ENCODE results near the gene DMBX1. TPM values are rescaled to one million over a fixed set of nuclear protein-coding genes. Genes with fewer than 3 reads are reported as not detected.

DMBX1 gene
- total RNA-seq, 2 experiments from 2014 or later: 0.10 to 0.12 TPM

DNA sequence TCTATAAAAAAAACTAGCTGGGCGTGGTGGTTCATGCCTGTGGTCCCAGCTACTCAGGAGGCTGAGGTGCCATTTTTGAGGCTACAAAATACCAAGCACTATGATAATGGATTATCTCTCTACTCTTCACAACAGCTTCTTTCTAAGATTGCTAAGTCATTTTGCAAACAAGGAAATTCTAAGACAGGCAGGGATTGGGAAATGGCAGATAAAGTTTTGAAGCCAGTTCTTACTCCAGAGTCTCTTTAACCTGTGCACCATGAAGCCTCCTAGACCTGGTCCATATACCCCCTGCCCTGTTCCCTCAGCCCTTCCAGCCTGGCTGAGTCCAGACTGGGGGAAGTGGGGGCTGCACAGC lies 39.5 kb upstream of the DMBX1 start:
- Mint-ChIP-seq H3K27ac (no peak overlapping the region), H3K4me3 (no peak overlapping the region), H3K9me3 (no peaks in the 10 kb centered on the region), H3K27me3 (peaks cover 53% of the 10 kb centered on the region), H3K36me3 (no peaks in the 10 kb centered on the region), H3K4me1 (ENCODE audit: low read depth) (peaks cover 16% of the 10 kb centered on the region)
- ChIA-PET POLR2A (interaction anchor here (0.6 kb wide), 1 partner anchor 48 kb away, joined by 3 read pairs; no protein-coding TSS in a partner anchor), CTCF (interaction anchor here (1.0 to 10.0 kb wide), 4 partner anchors 11 to 96 kb away, joined by 3 to 250 read pairs (median 7); a partner anchor contains a TSS)
- intact Hi-C loops (cut with micrococcal nuclease): no loop called here
- no peak for DNase-seq

DNA sequence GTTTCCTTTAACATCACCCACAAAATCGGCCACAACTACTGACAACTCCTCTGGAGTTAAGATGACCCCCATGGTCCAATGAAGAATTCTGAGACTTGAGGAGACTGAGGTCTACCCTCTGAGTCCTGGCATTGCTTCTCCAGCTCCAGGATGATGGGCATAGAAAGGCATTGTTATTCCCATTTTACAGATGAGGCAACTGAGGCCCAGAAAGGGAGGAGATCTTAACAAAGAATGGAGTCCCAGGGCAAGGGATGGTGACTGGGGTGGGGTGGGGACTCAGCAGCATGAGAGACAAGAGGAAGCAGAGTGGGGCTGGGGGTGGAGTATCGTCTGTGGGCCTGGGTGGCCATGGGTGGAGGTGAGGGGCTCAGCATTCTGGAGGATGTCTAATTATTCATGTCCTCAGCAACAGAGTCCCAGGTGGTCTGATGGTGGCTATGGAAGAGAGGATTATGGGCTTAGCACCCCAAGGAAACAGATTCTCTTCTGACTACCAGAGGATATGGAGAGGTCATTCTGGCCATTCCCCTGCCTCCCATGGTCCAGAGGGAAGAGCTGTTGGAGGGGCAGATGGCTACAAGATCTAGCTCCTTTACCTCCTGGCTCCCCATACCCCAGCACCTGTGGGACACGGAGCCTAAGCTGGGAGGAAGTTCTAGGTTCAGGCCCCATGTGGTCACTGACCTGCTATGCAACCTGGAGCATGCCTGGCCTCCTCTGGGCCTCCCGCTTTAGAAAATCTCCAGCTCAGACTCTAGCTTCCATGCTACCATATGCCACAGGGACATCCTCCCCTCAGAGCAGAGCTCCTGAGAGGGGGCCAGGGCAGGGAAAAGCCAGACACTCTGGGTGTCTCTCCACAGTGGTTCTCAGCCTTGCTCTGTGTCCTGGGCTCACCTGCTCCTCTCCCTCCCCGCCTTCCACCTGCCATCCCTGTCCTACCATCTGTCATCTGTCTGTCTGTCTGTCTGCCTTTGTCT lies 37.4 kb upstream of the DMBX1 start:
- Mint-ChIP-seq H3K4me1 (ENCODE audit: low read depth) (peaks cover 13% of the 10 kb centered on the region), H3K36me3 (no peaks in the 10 kb centered on the region), H3K27ac (no peak overlapping the region), H3K27me3 (peaks cover 45% of the 10 kb centered on the region), H3K9me3 (no peaks in the 10 kb centered on the region), H3K4me3 (no peak overlapping the region)
- CTCF ChIA-PET: interaction anchor here (2.6 to 10.0 kb wide), 3 partner anchors 10 to 78 kb away, joined by 10 to 250 read pairs (median 12); a partner anchor contains a TSS
- no peak for DNase-seq
- intact Hi-C loops (cut with micrococcal nuclease): no loop called here
- POLR2A ChIA-PET: no interaction called here

DNA sequence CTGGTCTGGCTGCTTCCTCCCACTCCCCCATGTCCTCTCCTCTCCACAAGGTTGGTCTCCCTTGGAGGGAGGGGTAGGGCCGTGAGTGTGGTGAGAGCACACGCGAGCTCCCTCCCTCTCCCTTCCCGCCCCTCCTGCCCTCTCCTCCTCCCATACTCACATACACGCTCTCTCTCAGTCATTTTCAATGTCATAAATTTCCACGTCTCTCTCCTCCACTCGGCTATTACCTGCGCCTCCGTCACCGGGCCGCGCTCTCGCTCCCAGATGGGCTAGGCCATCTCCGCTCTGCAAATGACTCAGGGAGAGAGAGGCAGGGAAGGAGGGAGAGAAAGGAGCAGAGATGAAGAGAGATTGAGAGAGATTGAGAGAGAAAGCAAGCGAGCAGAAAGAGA lies 36.7 kb upstream of the DMBX1 start:
- CTCF ChIA-PET: interaction anchor here (2.6 to 10.0 kb wide), 2 partner anchors 11 to 78 kb away, joined by 12 to 250 read pairs; a partner anchor contains a TSS
- intact Hi-C loops (cut with micrococcal nuclease): no loop called here
- no peak for DNase-seq
- peaks cover 10% of the 10 kb centered on the region for H3K4me1 Mint-ChIP-seq (ENCODE audit: low read depth)
- POLR2A ChIA-PET: no interaction called here
- H3K36me3 Mint-ChIP-seq: no peaks in the 10 kb centered on the region
- no peaks in the 10 kb centered on the region for H3K9me3 Mint-ChIP-seq
- no peak overlapping the region for H3K4me3 Mint-ChIP-seq
- peaks cover 39% of the 10 kb centered on the region for H3K27me3 Mint-ChIP-seq
- H3K27ac Mint-ChIP-seq: no peak overlapping the region

DNA sequence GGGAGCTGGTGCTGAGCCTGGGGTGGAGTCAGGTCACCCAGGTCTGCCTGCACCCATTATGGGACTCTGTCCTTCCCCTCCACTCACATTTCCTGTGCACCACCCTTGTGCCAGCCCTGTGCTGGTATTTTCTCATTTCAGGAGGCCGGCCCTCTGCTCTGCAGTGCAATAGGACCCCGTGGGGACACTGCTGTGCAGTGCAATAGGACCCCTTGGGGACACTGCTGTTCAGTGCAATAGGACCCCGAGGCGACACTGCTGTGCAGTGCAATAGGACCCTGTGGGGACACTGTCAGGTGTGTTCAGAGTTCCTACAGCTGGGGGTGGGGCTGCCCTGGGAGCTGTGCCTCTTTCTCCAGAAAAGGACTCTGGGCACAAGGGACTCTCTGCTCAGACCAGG lies 36.2 kb upstream of the DMBX1 start:
- Mint-ChIP-seq H3K4me3 (no peak overlapping the region), H3K4me1 (ENCODE audit: low read depth) (peaks cover 7% of the 10 kb centered on the region), H3K27me3 (peaks cover 36% of the 10 kb centered on the region), H3K9me3 (no peaks in the 10 kb centered on the region), H3K36me3 (no peaks in the 10 kb centered on the region), H3K27ac (no peak overlapping the region)
- no peak for DNase-seq
- ChIA-PET POLR2A (no interaction called here), CTCF (interaction anchor here (1.1 to 2.6 kb wide), 2 partner anchors 11 to 20 kb away, joined by 3 to 12 read pairs; no protein-coding TSS in a partner anchor)
- intact Hi-C loops (cut with micrococcal nuclease): no loop called here

DNA sequence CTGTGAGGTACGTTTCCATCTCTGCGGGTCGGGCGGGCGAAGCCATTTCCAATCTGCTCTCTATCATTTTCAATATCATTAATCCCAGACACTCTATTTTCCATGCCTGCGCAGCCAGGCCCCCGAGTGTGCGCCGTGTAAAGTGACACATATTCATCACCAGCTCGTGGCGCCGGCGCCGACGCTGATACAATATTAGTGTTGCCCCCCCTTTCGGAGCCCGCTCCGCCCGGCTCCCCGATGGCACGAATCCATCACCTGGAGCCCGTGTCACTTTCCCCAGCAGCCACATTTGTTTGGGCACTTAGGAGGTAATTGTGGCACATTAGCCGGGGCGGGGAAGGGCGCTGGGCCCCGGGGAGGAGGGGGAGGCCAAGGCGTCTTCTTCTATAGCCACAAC lies 33.7 kb upstream of the DMBX1 start:
- ChIA-PET POLR2A (no interaction called here), CTCF (interaction anchor here (3.6 kb wide), 1 partner anchor 9 kb away, joined by 12 read pairs; no protein-coding TSS in a partner anchor)
- intact Hi-C loops (cut with micrococcal nuclease): no loop called here
- Mint-ChIP-seq H3K9me3 (no peaks in the 10 kb centered on the region), H3K4me1 (ENCODE audit: low read depth) (no peaks in the 10 kb centered on the region), H3K36me3 (no peaks in the 10 kb centered on the region), H3K27me3 (peaks cover 24% of the 10 kb centered on the region), H3K27ac (no peak overlapping the region), H3K4me3 (no peak overlapping the region)
- no peak for DNase-seq

DNA sequence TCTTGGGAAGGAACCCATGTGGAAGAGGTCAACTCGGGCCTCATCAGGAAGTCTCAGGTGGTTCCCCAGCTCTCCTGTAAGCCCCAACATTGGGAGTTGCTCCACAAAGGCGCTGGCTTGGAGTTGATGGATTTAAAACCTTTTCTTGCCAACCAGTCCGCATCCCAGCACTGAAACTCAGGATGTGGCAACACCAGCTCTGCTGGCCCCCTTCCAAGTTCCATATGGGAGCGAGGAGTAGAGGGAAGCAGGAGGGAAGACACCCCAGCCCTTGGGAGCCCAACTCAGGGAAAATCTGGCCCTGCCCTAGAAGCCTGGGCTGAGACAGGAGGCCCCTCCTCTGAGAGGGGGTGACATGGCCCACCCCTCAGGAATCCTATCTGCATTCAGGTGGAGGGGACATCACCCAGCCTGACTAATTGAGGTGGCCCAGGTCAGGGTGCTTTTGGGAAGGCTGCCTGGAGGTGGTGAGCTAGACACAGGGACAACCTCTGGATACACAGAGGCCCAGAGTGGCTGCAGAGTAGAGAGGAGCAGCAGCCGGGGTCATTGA lies 33.1 kb upstream of the DMBX1 start:
- Mint-ChIP-seq H3K27ac (no peak overlapping the region), H3K4me1 (ENCODE audit: low read depth) (no peaks in the 10 kb centered on the region), H3K9me3 (no peaks in the 10 kb centered on the region), H3K4me3 (no peak overlapping the region), H3K36me3 (no peaks in the 10 kb centered on the region), H3K27me3 (peaks cover 19% of the 10 kb centered on the region)
- intact Hi-C loops (cut with micrococcal nuclease): no loop called here
- ChIA-PET POLR2A (no interaction called here), CTCF (interaction anchor here (3.6 kb wide), 1 partner anchor 9 kb away, joined by 12 read pairs; no protein-coding TSS in a partner anchor)
- DNase-seq: no peak

DNA sequence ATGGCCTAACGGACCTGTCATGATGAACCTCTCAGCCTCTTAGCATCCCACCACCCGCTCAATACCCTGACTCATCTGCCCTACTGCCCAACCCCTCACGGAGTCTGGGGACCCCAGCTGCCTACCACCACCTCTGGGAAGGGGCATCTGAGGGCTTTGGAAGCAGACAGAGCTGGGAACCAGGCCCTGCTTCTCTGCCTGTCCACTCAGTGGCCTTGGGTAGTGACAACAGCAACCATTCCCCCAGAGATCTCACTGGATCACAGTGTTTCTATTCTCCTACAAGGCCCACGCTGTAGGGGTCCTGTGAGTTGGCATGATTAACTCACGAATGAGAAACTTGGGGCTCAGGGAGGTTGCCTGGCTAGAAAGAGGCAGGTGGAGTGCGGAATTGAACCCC lies 32.5 kb upstream of the DMBX1 start:
- Mint-ChIP-seq H3K27ac (no peak overlapping the region), H3K9me3 (no peaks in the 10 kb centered on the region), H3K36me3 (no peaks in the 10 kb centered on the region), H3K4me3 (no peak overlapping the region), H3K27me3 (peaks cover 18% of the 10 kb centered on the region), H3K4me1 (ENCODE audit: low read depth) (no peaks in the 10 kb centered on the region)
- intact Hi-C loops (cut with micrococcal nuclease): no loop called here
- POLR2A ChIA-PET: no interaction called here
- CTCF ChIA-PET: interaction anchor here (3.6 kb wide), 1 partner anchor 10 kb away, joined by 12 read pairs; no protein-coding TSS in a partner anchor
- DNase-seq: no peak

DNA sequence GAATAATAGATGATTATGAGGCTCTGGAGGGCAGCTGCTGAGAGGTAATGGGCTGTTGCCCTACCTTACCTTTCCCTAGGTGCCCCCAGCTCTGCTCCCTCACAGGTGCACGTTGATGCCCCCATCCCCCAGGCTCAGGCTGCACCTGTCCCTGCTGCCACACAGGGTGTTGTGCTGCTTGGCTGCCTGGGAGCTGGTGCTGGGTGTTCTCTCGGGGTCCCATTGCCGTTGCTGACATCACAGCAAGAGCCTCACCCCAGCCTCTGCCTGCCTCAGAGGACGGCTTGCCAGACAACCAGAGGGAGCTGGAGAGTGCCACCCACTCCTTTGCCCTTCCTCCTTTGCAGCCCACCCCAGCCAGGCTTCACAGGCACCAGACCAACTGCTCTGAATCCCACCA lies 31.4 kb upstream of the DMBX1 start:
- H3K4me3 Mint-ChIP-seq: no peak overlapping the region

DNA sequence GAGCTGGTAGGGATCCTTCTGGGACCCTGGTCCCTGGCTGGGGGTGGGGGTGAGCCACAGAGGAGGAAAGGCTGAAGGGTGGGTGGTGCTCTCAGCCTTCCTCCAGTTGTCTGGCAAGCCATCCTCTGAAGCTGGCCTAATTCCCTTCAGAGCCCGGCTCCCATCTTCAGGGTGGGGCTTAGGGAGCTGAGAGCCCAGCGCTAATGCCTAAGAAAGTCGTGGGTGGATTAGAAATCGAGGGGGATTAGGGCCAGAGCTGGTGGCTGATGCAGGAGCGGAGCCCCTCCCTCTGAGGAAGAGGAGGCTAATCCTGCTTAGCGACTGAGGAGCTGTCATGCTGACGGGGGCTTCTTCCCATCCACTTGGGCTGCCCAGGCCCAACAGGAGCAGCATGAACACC lies 30.8 kb upstream of the DMBX1 start:
- Mint-ChIP-seq H3K36me3 (no peaks in the 10 kb centered on the region), H3K27me3 (peaks cover 18% of the 10 kb centered on the region), H3K4me3 (no peak overlapping the region), H3K9me3 (no peaks in the 10 kb centered on the region), H3K4me1 (ENCODE audit: low read depth) (no peaks in the 10 kb centered on the region), H3K27ac (no peak overlapping the region)
- no peak for DNase-seq
- ChIA-PET CTCF (interaction anchor here (3.6 kb wide), 1 partner anchor 12 kb away, joined by 12 read pairs; no protein-coding TSS in a partner anchor), POLR2A (no interaction called here)
- intact Hi-C loops (cut with micrococcal nuclease): no loop called here

More for the DNA sequence above, 31.4 kb upstream of the DMBX1 start:
- no peak overlapping the region for H3K27ac Mint-ChIP-seq
- POLR2A ChIA-PET: no interaction called here
- CTCF ChIA-PET: interaction anchor here (3.6 kb wide), 1 partner anchor 11 kb away, joined by 12 read pairs; no protein-coding TSS in a partner anchor
- intact Hi-C loops (cut with micrococcal nuclease): no loop called here
- peaks cover 18% of the 10 kb centered on the region for H3K27me3 Mint-ChIP-seq
- no peaks in the 10 kb centered on the region for H3K4me1 Mint-ChIP-seq (ENCODE audit: low read depth)
- no peaks in the 10 kb centered on the region for H3K36me3 Mint-ChIP-seq
- H3K9me3 Mint-ChIP-seq: no peaks in the 10 kb centered on the region
- DNase-seq: no peak

DNA sequence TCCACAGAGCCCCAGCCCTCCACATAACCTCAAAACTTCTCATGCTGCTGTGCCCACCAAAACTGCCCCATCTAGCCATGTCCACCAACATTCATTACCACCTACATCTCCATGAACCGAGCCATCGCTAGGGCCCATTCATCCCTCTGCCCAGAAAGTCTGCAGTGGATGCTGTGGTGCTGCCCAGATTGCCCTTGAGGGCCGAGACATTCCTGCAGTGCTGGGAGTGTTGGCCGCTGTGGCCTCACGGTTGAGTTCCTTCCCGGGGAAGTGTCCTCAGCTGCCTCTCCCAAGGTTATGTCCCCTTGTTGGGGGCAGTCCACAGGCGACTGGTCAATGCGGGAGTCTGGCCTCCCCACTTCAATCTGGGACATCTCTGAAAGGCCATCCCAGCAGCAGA lies 30.3 kb upstream of the DMBX1 start:
- no peaks in the 10 kb centered on the region for H3K4me1 Mint-ChIP-seq (ENCODE audit: low read depth)
- no peak for DNase-seq
- H3K27ac Mint-ChIP-seq: no peak overlapping the region
- H3K9me3 Mint-ChIP-seq: no peaks in the 10 kb centered on the region
- CTCF ChIA-PET: interaction anchor here (1.5 to 3.6 kb wide), 2 partner anchors 12 to 17 kb away, joined by 4 to 12 read pairs; no protein-coding TSS in a partner anchor
- no peak overlapping the region for H3K4me3 Mint-ChIP-seq
- H3K27me3 Mint-ChIP-seq: peaks cover 18% of the 10 kb centered on the region
- H3K36me3 Mint-ChIP-seq: no peaks in the 10 kb centered on the region
- POLR2A ChIA-PET: no interaction called here
- intact Hi-C loops (cut with micrococcal nuclease): no loop called here

DNA sequence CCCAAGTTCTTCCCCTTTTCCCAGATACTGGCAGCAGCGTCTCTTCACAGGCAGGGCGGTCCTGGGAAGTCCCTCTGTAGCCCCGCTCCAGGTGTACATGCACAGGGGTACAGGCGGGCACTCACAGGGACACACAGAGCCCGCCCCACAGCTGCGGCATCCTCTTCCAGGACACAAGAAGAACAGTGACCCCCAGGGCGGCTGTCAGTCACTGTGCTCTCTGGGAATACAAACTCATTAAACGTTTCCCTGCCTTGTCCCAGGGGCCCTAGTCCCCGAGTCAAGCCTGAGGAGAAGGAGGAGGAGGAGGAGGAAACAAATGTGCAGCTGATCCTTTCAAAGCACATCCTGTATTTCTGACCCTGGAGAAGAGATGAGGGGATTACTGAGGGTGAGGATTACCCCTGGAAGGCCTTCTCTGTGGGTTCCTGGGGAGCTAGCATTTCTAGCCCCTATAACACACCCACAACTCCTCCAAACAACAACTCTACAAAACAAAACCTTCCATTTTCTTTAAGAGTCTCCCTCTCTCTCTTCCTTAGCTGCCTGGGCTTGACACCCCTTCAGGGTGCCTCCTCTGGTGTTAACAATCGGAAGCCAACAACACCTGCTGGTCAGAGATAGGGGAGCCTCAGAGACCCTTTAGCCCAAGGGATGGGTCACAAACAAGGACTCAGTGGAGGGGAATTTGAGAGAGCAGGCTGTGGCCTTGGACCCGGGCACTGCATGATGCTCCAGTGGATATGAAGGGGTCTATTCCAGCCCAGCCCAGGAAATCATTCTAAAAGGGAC lies 28.4 kb upstream of the DMBX1 start:
- H3K27me3 Mint-ChIP-seq: peaks cover 16% of the 10 kb centered on the region
- no peaks in the 10 kb centered on the region for H3K36me3 Mint-ChIP-seq
- intact Hi-C loops (cut with micrococcal nuclease): no loop called here
- POLR2A ChIA-PET: no interaction called here
- no peak overlapping the region for H3K27ac Mint-ChIP-seq
- DNase-seq: no peak
- no peaks in the 10 kb centered on the region for H3K9me3 Mint-ChIP-seq
- H3K4me3 Mint-ChIP-seq: no peak overlapping the region
- peaks cover 3% of the 10 kb centered on the region for H3K4me1 Mint-ChIP-seq (ENCODE audit: low read depth)
- CTCF ChIA-PET: interaction anchor here (1.3 kb wide), 1 partner anchor 22 kb away, joined by 4 read pairs; no protein-coding TSS in a partner anchor

Data from activated CD4-positive, alpha-beta memory T cell treated with anti-CD3 and anti-CD28 coated beads for 36 hours (primary cell).